CD4-positive, alpha-beta T cell treated with Interleukin-17A for 4 hours (primary cell): ENCODE results near the gene UST.
"Not testable (repeated sequence)": the region's sequence is repeated elsewhere in the genome, so short reads cannot be mapped to it uniquely, and the experiment has no call there.

Source experiments
- DNase-seq: peaks from one replicate; pipeline ENCODE4 v3.0.0-alpha.2; 2020; ENCODE audit warnings: mixed read lengths

UST gene

DNA sequence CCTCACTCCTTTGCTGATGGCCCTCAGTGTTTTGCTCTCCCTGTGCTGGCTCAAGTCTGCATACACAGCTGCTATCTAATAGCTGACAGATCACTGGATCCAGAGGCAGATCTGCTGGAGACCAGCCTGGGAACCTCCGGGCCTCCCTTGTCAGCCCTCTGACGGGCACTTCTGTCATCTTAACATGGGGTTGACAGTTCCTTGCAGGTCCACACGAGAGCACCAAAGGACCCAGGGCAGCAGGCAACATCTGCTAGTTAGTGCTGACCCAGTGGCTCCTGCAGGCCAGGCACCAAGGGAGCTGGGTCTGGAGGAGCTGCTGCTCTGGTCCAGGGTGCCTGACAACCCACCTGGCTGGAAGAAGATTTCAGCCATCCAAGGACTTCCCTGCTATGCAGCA is 208.1 kb downstream of the UST start:
- DNase-seq, result no peak

GRCh38 chr6:148955441-148955840 is 208.6 kb downstream of the UST start:
- DNase-seq, result no peak

DNA sequence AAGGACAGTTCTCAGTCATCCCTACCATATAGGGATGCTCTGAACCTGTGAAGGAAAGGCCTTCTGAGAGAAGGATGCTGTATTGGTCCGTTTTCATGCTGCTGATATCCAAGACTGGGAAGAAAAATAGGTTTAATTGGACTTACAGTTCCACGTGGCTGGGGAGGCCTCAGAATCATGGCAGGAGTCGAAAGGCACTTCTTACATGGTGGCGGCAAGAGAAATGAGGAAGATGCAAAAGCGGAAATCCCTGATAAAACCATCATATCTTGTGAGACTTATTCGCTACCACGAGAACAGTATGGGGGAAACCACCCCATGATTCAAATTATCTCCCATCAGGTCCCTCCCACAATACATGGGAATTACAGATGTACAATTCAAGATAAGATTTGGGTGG is 209.3 kb downstream of the UST start:
- DNase-seq, result not testable (repeated sequence)

DNA sequence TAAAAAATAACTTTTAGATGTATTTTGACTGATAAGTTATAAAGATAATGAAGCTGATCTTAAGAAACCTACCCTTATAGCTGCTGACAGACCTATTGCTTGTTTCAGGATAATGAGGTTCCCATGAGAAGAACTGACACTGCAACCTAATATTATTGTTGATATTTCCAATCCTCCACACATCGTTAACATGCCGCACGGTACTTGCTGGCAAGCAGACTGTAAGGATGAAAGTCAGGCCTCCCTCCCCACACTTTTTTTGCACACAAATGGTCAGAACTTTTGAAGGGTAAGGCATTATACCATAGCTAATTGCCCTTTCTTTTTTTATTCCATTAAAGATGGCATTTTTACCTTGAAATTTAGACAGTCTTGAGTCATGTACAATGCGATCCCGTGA is 210.9 kb downstream of the UST start:
- no peak for DNase-seq

DNA sequence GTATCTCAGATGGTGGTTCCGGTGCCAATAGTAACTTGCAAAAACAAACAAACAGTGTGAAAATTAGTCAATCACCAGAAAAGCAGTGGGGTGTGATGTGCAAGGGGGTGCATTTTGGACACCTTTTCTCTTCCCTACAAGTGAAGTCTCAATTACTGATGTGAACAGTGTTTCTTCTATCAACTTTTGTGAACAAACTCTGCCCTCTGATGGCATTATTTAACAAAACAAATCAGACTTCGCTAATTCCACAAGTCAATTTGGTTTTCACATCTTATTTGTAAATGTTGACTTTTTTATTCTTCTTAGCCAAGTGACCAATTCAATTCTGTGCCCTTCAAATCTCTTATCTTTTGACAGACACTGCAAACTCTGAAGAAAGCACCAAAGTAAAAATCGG is 212.2 kb downstream of the UST start:
- DNase-seq, result no peak

DNA sequence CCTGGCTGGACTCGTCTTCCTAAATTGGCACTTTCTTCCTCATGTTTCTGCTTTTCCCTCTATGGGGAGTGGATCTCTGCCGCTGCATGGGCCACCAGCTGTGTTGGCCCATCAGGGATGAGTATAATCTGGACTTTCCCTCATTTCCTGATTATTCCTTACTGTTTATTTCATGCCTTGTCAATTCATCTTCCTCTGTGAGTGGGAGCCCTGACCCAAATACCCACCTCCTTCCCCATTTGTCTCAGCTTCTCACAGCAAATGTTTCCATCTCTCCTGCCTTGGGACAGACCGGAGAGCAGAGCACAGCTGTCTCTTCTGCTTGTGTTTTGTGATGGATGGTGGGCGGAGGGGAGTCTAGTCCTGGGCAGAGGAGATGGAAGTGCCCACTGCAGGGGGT is 212.7 kb downstream of the UST start:
- no peak for DNase-seq

GRCh38 chr6:148962854-148963515 is 216.2 kb downstream of the UST start:
- no peak for DNase-seq

GRCh38 chr6:148963738-148964137 is 216.9 kb downstream of the UST start:
- no peak for DNase-seq

DNA sequence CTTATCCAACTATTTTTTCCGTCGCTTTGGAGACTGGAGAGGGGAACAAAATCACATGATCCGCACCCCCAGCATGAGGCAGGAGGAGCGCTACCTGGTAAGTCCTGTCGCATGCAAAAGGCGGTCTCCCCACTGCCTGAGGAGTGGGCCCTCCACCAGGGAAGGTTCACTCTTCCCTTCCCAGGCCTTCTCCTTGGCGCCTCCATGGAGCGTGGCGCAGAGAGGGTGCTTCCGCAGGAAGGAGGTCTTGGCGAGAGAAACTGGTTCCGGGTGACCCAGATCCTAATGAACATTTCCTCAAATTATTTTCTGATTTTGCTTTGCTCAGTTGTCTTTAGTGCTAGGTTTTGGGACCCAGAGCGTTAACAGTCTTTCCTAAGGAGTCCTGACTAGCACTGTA is 217.6 kb downstream of the UST start:
- no peak for DNase-seq

GRCh38 chr6:148965287-148965686 is 218.5 kb downstream of the UST start:
- DNase-seq, result no peak

DNA sequence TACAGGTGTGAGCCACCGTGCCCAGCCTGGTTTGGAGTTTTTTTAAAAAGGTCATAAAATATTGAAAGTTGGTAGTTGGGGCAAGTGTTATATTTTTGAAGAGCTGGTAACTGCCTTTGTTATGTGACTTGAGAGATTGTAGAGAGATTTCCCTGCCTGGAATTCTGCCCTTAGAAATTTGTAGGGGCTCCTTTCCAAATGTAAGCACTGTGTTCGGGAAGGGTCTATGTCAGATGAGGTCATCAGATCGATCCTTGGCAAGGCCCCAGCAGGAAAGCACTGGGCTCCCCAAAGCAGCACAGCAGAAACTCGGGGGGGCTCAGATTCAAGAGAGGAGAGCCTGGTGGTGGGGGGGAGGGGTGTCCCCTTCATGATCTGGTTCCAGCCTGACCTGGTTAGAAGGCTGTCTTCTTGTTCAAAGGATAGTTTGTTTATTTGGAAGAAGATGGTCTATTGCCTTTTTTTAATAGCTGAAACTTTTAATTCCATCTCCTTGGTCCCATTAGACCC is 220.2 kb downstream of the UST start:
- no peak for DNase-seq

GRCh38 chr6:148967541-148967956 is 220.7 kb downstream of the UST start:
- no peak for DNase-seq

DNA sequence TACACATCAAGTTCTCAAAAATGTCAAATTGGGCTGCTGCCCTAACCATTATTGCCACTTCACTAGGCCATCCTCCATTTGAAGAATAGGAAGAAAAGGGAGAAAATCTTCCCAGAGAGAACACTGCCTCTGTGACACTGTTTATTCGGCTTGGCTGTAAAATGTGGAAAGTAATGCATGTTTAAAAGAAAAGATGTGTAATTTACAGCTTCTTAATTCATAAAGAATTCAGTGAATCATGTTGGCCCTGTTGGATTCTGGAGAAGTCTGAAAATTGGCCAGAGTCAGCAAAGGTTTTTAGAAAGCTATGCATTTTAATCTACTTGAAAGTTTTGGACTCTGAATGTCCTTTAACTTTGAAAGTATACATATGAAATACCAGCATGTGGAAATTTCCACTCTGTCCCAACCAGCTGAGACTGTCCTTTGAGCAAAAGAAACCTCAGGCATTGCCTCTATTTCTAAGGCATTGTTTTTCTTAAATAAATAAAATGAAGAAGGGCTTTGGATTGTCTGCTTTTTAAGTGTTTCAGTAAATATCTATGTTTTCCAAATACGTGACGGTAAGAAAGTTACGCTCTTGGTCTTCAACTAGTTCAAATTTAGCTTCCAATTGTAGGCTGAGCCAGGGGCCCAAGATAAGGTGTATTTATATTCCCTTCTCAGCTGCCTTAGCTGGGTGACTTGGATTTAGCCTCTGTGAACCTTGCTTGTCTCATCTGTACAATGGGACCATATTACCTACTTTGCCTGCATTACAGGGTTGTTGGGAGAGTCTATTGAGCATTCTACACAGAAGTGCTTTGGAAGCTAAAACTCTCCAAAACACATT is 222.2 kb downstream of the UST start:
- no peak for DNase-seq

- DNase-seq, result no peak
Observed at GRCh38 chr6:148969603-148970061, 222.8 kb downstream of the UST start.

DNA sequence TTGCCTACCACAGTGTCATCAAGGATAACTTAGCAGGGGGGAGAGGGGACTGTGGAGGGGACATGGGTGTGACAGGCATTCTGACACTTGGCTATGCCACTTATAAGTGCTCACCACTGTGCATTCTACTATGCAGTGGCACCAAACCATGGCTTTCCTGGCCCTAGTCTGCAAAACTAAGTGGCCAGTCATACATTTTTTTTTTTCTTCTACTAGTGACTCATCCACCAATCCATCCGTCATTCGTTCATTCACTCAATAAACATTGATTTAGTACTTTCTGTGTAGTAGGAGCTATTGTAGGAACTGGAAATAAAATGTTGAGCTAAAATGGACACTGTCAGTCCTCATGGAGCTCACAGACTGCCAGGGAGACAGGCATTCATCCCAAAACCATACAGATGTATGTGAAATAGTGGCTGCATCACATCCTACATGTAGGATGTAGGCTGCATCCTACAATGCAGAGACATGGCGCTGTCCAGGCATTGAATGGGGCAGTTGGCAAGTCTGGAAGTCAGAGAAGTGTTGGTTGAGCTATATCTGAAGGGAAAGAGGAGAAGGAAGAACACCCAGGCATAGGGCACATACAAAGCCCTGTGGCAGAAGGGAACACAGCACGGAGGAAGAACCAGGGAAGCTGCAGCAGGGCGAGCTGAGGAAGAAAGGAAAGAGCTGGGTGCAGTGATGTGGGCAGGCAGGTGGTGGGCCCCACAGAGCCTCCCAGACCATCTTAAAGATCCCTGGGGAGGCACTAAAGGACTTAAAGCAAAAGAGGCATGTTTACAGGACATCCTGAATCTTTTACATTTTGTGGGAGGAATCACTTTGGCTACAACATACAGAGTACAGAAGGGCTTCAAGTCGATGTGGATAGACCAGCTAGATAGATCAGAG is 224.4 kb downstream of the UST start:
- DNase-seq, result no peak

DNA sequence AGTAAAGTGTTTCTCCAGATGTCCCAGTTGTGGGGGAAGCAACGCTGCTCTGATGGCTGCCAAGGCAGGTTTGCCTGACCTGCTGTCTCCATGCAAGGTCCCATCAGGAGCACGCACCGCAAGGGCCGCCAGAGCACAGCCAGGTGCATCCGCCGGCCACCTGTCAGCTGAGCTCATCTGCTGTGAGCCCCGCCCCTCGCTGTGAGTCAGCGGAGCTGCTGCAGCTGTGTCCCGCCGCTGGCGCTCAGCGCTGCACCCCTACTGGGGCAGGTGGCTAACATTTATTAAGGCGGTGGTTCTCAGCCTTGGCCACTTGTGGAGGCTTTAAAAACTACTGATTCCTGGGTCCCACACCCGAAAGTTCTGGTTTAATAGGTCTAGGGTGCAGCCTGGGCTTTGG is 225.7 kb downstream of the UST start:
- DNase-seq, result peak; percentile 68

- DNase-seq, result no peak
Observed at GRCh38 chr6:148973538-148974208, 226.8 kb downstream of the UST start.

DNA sequence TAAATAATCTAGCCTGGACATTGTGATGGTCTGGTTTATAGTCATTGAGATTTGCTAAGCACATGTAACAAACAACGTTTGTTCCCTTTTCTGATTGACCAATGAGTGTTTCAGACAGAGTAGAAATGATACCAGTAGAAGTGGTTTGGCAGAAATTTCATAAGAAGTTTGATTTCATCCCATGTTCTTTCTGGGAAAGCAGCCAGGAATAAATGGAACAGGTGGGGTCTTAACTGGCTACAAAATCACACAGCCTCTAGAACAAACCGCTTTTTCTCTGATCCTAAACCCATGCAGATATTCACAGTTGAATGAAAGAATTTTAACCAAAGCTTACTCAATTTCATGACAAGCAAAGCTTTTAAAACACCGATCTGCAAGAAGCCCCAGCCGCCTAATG is 227.5 kb downstream of the UST start:
- no peak for DNase-seq

DNA sequence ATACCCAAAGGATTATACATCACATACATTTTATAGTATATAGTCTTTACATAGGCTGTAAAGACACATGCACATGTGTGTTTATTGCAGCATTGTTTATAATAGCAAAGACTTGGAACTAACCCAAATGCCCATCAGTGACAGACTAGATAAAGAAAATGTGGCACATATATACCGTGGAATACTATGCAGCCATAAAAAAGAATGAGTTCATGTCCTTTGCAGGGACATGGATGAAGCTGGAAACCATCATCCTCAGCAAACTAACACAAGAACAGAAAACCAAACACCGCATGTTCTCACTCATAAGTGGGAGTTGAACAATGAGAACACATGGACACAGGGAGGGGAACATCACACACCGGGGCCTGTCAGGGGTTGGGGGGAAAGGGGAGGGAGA is 231.5 kb downstream of the UST start:
- DNase-seq, result not testable (repeated sequence)

GRCh38 chr6:148979014-148979901 is 232.4 kb downstream of the UST start:
- no peak for DNase-seq

- no peak for DNase-seq
Observed at GRCh38 chr6:148980234-148980633, 233.4 kb downstream of the UST start.
